IMR-90 (cell line): ENCODE results near the gene IL37.

Experiments
- BHLHE40 ChIP-seq: fragments of 150-350 bp; IDR thresholded peaks from 2 replicates; pipeline ENCODE4 v1.6.1; 2016; ENCODE audit warnings: mild to moderate bottlenecking, low read depth, low read length
- CEBPB ChIP-seq: IDR thresholded peaks from 2 replicates; pipeline ENCODE4 v1.6.1; 2012; ENCODE audit warnings: low read depth, low read length, improper control_type of control experiment
- CHD1 ChIP-seq: IDR thresholded peaks from 2 replicates; pipeline ENCODE4 v1.6.1; 2012; ENCODE audit warnings: low read depth, low read length, improper control_type of control experiment
- MXI1 ChIP-seq: IDR thresholded peaks from 2 replicates; pipeline ENCODE4 v1.6.1; 2012; ENCODE audit warnings: low read depth, mild to moderate bottlenecking, low read length, moderate library complexity, borderline replicate concordance
- NFE2L2 ChIP-seq: fragments of 150-350 bp; IDR thresholded peaks from 2 replicates; pipeline ENCODE4 v1.6.1; 2016; ENCODE audit warnings: low read depth, mild to moderate bottlenecking, low read length
- POLR2A ChIP-seq: IDR thresholded peaks from 2 replicates; pipeline ENCODE4 v1.6.1; 2012; ENCODE audit warnings: mild to moderate bottlenecking, low read depth, low read length
- RAD21 ChIP-seq: IDR thresholded peaks from 2 replicates; pipeline ENCODE4 v1.6.1; 2012; ENCODE audit warnings: low read length, improper control_type of control experiment
- RCOR1 ChIP-seq: IDR thresholded peaks from 2 replicates; pipeline ENCODE4 v1.6.1; 2012; ENCODE audit warnings: mild to moderate bottlenecking, low read length, improper control_type of control experiment; ENCODE audit not compliant: insufficient replicate concordance
- RFX5 ChIP-seq: IDR thresholded peaks from 2 replicates; pipeline ENCODE4 v1.8.0; 2012; ENCODE audit warnings: low read depth, mild to moderate bottlenecking, low read length, moderate library complexity
- SMC3 ChIP-seq: fragments of 150-350 bp; IDR thresholded peaks from 2 replicates; pipeline ENCODE4 v1.6.1; 2016; ENCODE audit warnings: low read depth, mild to moderate bottlenecking, antibody characterized with exemption, low read length, moderate library complexity
- TF ChIP-seq, protein P1 (sequence below): fragments of 150-350 bp; IDR thresholded peaks from 2 replicates; pipeline ENCODE4 v1.6.1; 2017; ENCODE audit warnings: mild to moderate bottlenecking, antibody characterized with exemption, low read length, low read depth
- TF ChIP-seq, protein P2 (sequence below): conservative IDR thresholded peaks from 2 replicates; pipeline ENCODE4 v1.5.1; 2012; ENCODE audit warnings: mild to moderate bottlenecking, low read depth, low read length, improper control_type of control experiment
- TF ChIP-seq, protein P3 (sequence below): fragments of 150-350 bp; IDR thresholded peaks from 2 replicates; pipeline ENCODE4 v1.6.1; 2016; ENCODE audit warnings: low read depth, mild to moderate bottlenecking, low read length, moderate library complexity, borderline replicate concordance

DNA sequence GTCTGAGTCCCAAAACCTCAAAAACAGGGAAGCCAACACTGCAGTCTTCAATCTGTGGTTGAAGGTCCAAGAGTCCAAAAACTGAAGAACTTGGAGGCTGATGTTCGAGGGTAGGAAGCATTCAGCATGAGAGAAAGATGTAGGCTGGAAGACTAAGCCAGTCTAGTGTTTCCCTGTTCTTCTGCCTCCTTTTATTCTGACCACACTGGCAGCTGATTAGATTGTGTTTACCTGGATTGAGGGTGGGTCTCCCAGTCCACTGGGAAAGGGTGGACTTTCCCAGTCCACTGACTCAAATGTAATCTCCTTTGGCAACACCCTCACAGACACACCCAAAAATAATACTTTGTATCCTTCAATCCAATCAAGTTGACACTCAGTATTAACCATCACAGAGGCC is 46.9 kb upstream of the IL37 start:
- TF ChIP-seq POLR2A, result no peak
- TF ChIP-seq, protein P1, sequence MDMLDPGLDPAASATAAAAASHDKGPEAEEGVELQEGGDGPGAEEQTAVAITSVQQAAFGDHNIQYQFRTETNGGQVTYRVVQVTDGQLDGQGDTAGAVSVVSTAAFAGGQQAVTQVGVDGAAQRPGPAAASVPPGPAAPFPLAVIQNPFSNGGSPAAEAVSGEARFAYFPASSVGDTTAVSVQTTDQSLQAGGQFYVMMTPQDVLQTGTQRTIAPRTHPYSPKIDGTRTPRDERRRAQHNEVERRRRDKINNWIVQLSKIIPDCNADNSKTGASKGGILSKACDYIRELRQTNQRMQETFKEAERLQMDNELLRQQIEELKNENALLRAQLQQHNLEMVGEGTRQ, result no peak
- TF ChIP-seq, protein P2, sequence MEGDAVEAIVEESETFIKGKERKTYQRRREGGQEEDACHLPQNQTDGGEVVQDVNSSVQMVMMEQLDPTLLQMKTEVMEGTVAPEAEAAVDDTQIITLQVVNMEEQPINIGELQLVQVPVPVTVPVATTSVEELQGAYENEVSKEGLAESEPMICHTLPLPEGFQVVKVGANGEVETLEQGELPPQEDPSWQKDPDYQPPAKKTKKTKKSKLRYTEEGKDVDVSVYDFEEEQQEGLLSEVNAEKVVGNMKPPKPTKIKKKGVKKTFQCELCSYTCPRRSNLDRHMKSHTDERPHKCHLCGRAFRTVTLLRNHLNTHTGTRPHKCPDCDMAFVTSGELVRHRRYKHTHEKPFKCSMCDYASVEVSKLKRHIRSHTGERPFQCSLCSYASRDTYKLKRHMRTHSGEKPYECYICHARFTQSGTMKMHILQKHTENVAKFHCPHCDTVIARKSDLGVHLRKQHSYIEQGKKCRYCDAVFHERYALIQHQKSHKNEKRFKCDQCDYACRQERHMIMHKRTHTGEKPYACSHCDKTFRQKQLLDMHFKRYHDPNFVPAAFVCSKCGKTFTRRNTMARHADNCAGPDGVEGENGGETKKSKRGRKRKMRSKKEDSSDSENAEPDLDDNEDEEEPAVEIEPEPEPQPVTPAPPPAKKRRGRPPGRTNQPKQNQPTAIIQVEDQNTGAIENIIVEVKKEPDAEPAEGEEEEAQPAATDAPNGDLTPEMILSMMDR, result no peak
- TF ChIP-seq RAD21, result no peak
- no peak for TF ChIP-seq RCOR1
- TF ChIP-seq, protein P3, sequence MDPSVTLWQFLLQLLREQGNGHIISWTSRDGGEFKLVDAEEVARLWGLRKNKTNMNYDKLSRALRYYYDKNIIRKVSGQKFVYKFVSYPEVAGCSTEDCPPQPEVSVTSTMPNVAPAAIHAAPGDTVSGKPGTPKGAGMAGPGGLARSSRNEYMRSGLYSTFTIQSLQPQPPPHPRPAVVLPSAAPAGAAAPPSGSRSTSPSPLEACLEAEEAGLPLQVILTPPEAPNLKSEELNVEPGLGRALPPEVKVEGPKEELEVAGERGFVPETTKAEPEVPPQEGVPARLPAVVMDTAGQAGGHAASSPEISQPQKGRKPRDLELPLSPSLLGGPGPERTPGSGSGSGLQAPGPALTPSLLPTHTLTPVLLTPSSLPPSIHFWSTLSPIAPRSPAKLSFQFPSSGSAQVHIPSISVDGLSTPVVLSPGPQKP, result no peak
- TF ChIP-seq RFX5, result no peak
- TF ChIP-seq CEBPB, result no peak
- TF ChIP-seq SMC3, result no peak
- TF ChIP-seq BHLHE40, result no peak
- TF ChIP-seq MXI1, result no peak
- TF ChIP-seq CHD1, result no peak
- no peak for TF ChIP-seq NFE2L2
